ENCODE data around the gene RUNX3.

- TF ChIP-seq CTCF (IDR thresholded peaks at IDR 0.05) (no peak), EP300 (IDR thresholded peaks at IDR 0.05) (no peak), POLR2A (IDR thresholded peaks at IDR 0.05) (no peak)
Observed at GRCh38 chr1:24911651-24912155, 18.4 kb downstream of the RUNX3 start.

Measured in upper lobe of left lung (tissue), 4 donors.